Gastrocnemius medialis (tissue), 4 donors: ENCODE measurements around the gene GRM6. TPM values are rescaled to one million over a fixed set of nuclear protein-coding genes. Genes with fewer than 3 reads are reported as not detected.

Experiments
- ATAC-seq, 2 donors: fragments of 150-250 bp; one replicate each; pipeline ENCODE4 v1.9.1; 2016
- DNase-seq, 2 donors: peaks; one replicate each; pipeline ENCODE4 v3.0.0-alpha.2; 2019
- H3K27ac ChIP-seq, 4 donors: fragments of 200-600 bp; sonication (generic); 1 replicate in 1 of 4; 2 replicates in 3 of 4; pipeline ENCODE4 v1.5.1; 2016 to 2018; ENCODE audit warnings: mild to moderate bottlenecking in 2 of 4, moderate library complexity in 1 of 4
- H3K27me3 ChIP-seq, 3 donors: fragments of 200-600 bp; sonication (generic) in 2 of 3; 1 replicate in 1 of 3; 2 replicates in 2 of 3; pipeline versions ENCODE4 v1.5.1 to v1.6.0; 2016 to 2019; ENCODE audit warnings: mild to moderate bottlenecking in 1 of 3, moderate library complexity in 1 of 3
- H3K36me3 ChIP-seq, 2 donors: fragments of 200-600 bp; sonication (generic) in 1 of 2; one replicate each; pipeline ENCODE4 v1.5.1; 2017 to 2018
- H3K4me1 ChIP-seq, 2 donors: fragments of 200-600 bp; sonication (generic) in 1 of 2; one replicate each; pipeline ENCODE4 v1.5.1; 2016 to 2017; ENCODE audit warnings: mild to moderate bottlenecking in 2 of 2
- H3K4me3 ChIP-seq, 4 donors: fragments of 200-600 bp; sonication (generic) in 3 of 4; 1 replicate in 1 of 4; 2 replicates in 3 of 4; pipeline ENCODE4 v1.5.1; 2016 to 2019; ENCODE audit warnings: mild to moderate bottlenecking in 2 of 4
- H3K9me3 ChIP-seq, 3 donors: fragments of 200-600 bp; sonication (generic) in 2 of 3; 1 replicate in 1 of 3; 2 replicates in 2 of 3; pipeline ENCODE4 v1.5.1; 2016 to 2019
- CTCF ChIP-seq, 5 experiments: fragments of 450-650 bp in 3 of 5; fragments of 200-600 bp in 2 of 5; sonication (generic) in 2 of 5; IDR thresholded peaks in 4 of 5; conservative IDR thresholded peaks in 1 of 5; 1 replicate in 4 of 5; 2 replicates in 1 of 5; pipeline ENCODE4 v1.5.1; 2016 to 2019; ENCODE audit warnings: antibody characterized with exemption in 5 of 5, mild to moderate bottlenecking in 3 of 5, moderate library complexity in 3 of 5
- POLR2A ChIP-seq, 2 donors: fragments of 450-650 bp; IDR thresholded peaks; one replicate each; pipeline ENCODE4 v1.6.1; 2017; ENCODE audit warnings: antibody characterized with exemption in 2 of 2, mild to moderate bottlenecking in 2 of 2, moderate library complexity in 2 of 2
- in situ Hi-C, 4 donors: fragments of 200-750 bp; cut with MboI; loops; one replicate each; pipeline versions ENCODE4 v1.15.0 to v1.8.0; 2017; ENCODE audit warnings: low sequenced_read_pairs in 4 of 4
- intact Hi-C: fragments of 100-400 bp; cut with DNase I; formaldehyde crosslinking; loops from one replicate; pipeline ENCODE4 v1.15.1; 2023; ENCODE audit warnings: low total_unique reads
- total RNA-seq, 4 donors: library from RNA; depleted of rRNA; stranded (reverse); fragments of >200 nt; gene quantifications; one replicate each; pipeline versions ENCODE4 v1.1.0 to v1.2.3, GENCODE V29; 2016

GRM6 gene
- total RNA-seq, 4 donors from 2014 or later, result not detected

- no peaks in the 10 kb centered on the region for H3K4me1 ChIP-seq
- intact Hi-C loops (no loop called here), in situ Hi-C loops (no loop called here)
- DNase-seq, result no peak
- H3K27me3 ChIP-seq, result peaks cover 0 to 4% (median 0%) of the 10 kb centered on the region in 3 donors
- no peak for ATAC-seq
- TF ChIP-seq CTCF (IDR thresholded peaks at IDR 0.05 in 4 of 5, conservative IDR thresholded peaks at IDR 0.05 in 1 of 5) (no peak), POLR2A (IDR thresholded peaks at IDR 0.05) (no peak)
- H3K4me3 ChIP-seq, result peak overlapping the region in 1 of 4 donors; percentile 1
- H3K36me3 ChIP-seq, result no peaks in the 10 kb centered on the region
- no peak overlapping the region for H3K27ac ChIP-seq
- peaks cover 0 to 40% (median 29%) of the 10 kb centered on the region in 3 donors for H3K9me3 ChIP-seq
Observed at GRCh38 chr5:178965465-178966055, 29.6 kb downstream of the GRM6 start.

GRCh38 chr5:178941361-178941760, 53.8 kb downstream of the GRM6 start:
- Histone ChIP-seq H3K27me3 (peaks cover 0 to 21% (median 13%) of the 10 kb centered on the region in 3 donors), H3K4me1 (no peaks in the 10 kb centered on the region), H3K27ac (no peak overlapping the region), H3K36me3 (no peaks in the 10 kb centered on the region), H3K9me3 (peaks cover 0 to 39% (median 21%) of the 10 kb centered on the region in 3 donors), H3K4me3 (peak overlapping the region; percentile 53 to 59 (median 57))
- ATAC-seq (no peak), DNase-seq (no peak)
- TF ChIP-seq POLR2A (IDR thresholded peaks at IDR 0.05), result no peak
- no peak for TF ChIP-seq CTCF (IDR thresholded peaks at IDR 0.05 in 4 of 5, conservative IDR thresholded peaks at IDR 0.05 in 1 of 5)
- intact Hi-C loops, result loop anchor here (2.0 to 5.0 kb wide), 2 partner anchors 81 to 83 kb away; partner anchors contain the start of genes ZNF354B and ZNF879
- in situ Hi-C loops, result no loop called here

GRCh38 chr5:178940569-178941360, 54.4 kb downstream of the GRM6 start, which contains the start of gene ZNF454:
Gene ZNF454 (plus strand): TSS chr5:178941198. CDS start chr5:178942792, 1,594 bp downstream.
- peak; percentile 49 to 50 for ATAC-seq
- Histone ChIP-seq H3K27ac (peak within 1 kb of the TSS; percentile 15 to 46 (median 26)), H3K36me3 (no peaks in the 10 kb centered on the region), H3K27me3 (peaks cover 0 to 21% (median 13%) of the 10 kb centered on the region in 3 donors), H3K4me3 (peak within 1 kb of the TSS; percentile 53 to 59 (median 57)), H3K9me3 (peaks cover 6 to 40% (median 27%) of the 10 kb centered on the region in 3 donors), H3K4me1 (no peaks in the 10 kb centered on the region)
- DNase-seq, result peak; percentile 47 to 50
- intact Hi-C loops (loop anchor here (2.0 to 5.0 kb wide), 2 partner anchors 82 kb away; partner anchors contain the start of genes ZNF354B and ZNF879), in situ Hi-C loops (no loop called here)
- TF ChIP-seq POLR2A (IDR thresholded peaks at IDR 0.05) (no peak), CTCF (IDR thresholded peaks at IDR 0.05 in 4 of 5, conservative IDR thresholded peaks at IDR 0.05 in 1 of 5) (no peak)

GRCh38 chr5:178931846-178932760, 63.0 kb downstream of the GRM6 start:
- peaks cover 7 to 66% (median 63%) of the 10 kb centered on the region in 3 donors for H3K9me3 ChIP-seq
- H3K4me3 ChIP-seq, result peak overlapping the region in 1 of 4 donors; percentile 29
- ATAC-seq (no peak), DNase-seq (no peak)
- no peaks in the 10 kb centered on the region for H3K27me3 ChIP-seq
- in situ Hi-C loops (no loop called here), intact Hi-C loops (no loop called here)
- TF ChIP-seq POLR2A (IDR thresholded peaks at IDR 0.05), result no peak
- no peak for TF ChIP-seq CTCF (IDR thresholded peaks at IDR 0.05 in 4 of 5, conservative IDR thresholded peaks at IDR 0.05 in 1 of 5)
- peaks cover 3 to 67% of the 10 kb centered on the region in 2 donors for H3K36me3 ChIP-seq
- no peaks in the 10 kb centered on the region for H3K4me1 ChIP-seq
- H3K27ac ChIP-seq, result no peak overlapping the region
